Measurements from ENCODE around the gene TRDMT1. TPM values are rescaled to one million over a fixed set of nuclear protein-coding genes. Genes with fewer than 3 reads are reported as not detected.

The TRDMT1 gene
- total and polyA plus RNA-seq, 12 donors, result 2.0 to 6.3 (median 3.7) TPM

GRCh38 chr10:17125206-17125893 lies 76.1 kb downstream of the TRDMT1 start:
- ATAC-seq (no peak), DNase-seq (no peak)
- Histone ChIP-seq H3K4me1 (no peaks in the 10 kb centered on the region), H3K4me3 (no peak overlapping the region), H3K27me3 (no peaks in the 10 kb centered on the region), H3K9me3 (no peaks in the 10 kb centered on the region), H3K27ac (no peak overlapping the region), H3K36me3 (peaks cover 0 to 3% (median 0%) of the 10 kb centered on the region in 9 donors)
- intact Hi-C loops (cut with DNase I), result loop anchor here in 1 of 10 donors (5.0 kb wide), 1 partner anchor 1898 kb away; no protein-coding TSS in a partner anchor
- no peak for TF ChIP-seq CTCF (IDR thresholded peaks at IDR 0.05)
- WGBS, 2 donors, result 79 to 97% methylated on average over 5 of the region's 5 CpGs

GRCh38 chr10:17123961-17124360 lies 77.5 kb downstream of the TRDMT1 start:
- Histone ChIP-seq H3K4me1 (no peaks in the 10 kb centered on the region), H3K27me3 (no peaks in the 10 kb centered on the region), H3K4me3 (no peak overlapping the region), H3K9me3 (no peaks in the 10 kb centered on the region), H3K36me3 (peaks cover 0 to 3% (median 0%) of the 10 kb centered on the region in 9 donors), H3K27ac (no peak overlapping the region)
- DNase-seq (no peak), ATAC-seq (no peak)
- WGBS, 2 donors, result 72 to 79% methylated on average over 3 of the region's 3 CpGs
- TF ChIP-seq CTCF (IDR thresholded peaks at IDR 0.05), result no peak
- intact Hi-C loops (cut with DNase I), result no loop called here

- Histone ChIP-seq H3K9me3 (no peaks in the 10 kb centered on the region), H3K36me3 (peaks cover 0 to 3% (median 0%) of the 10 kb centered on the region in 9 donors), H3K27ac (no peak overlapping the region), H3K4me3 (no peak overlapping the region), H3K27me3 (no peaks in the 10 kb centered on the region), H3K4me1 (no peaks in the 10 kb centered on the region)
- no peak for TF ChIP-seq CTCF (IDR thresholded peaks at IDR 0.05)
- intact Hi-C loops (cut with DNase I), result no loop called here
- ATAC-seq (no peak), DNase-seq (no peak)
- 73 to 79% methylated on average over 5 of the region's 5 CpGs for whole genome bisulfite sequencing, 2 donors
These were observed 78.5 kb downstream of the TRDMT1 start for GRCh38 chr10:17122726-17123661.

GRCh38 chr10:17122052-17122451 lies 79.4 kb downstream of the TRDMT1 start:
- Histone ChIP-seq H3K36me3 (peaks cover 0 to 3% (median 0%) of the 10 kb centered on the region in 9 donors), H3K27me3 (no peaks in the 10 kb centered on the region), H3K9me3 (no peaks in the 10 kb centered on the region), H3K4me1 (no peaks in the 10 kb centered on the region), H3K27ac (no peak overlapping the region), H3K4me3 (no peak overlapping the region)
- no peak for ATAC-seq
- intact Hi-C loops (cut with DNase I), result no loop called here
- WGBS, 2 donors, result 80 to 83% methylated on average over 2 of the region's 2 CpGs
- no peak for TF ChIP-seq CTCF (IDR thresholded peaks at IDR 0.05)
- no peak for DNase-seq

All from heart right ventricle (tissue), 16 donors.